ENCODE results near the gene SHLD1. TPM values are rescaled to one million over a fixed set of nuclear protein-coding genes. Genes with fewer than 3 reads are reported as not detected.

Gene SHLD1
- total RNA-seq, 1 experiment from 2014 or later: 10.1 TPM

GRCh38 chr20:5910186-5910585, 160.0 kb downstream of the SHLD1 start:
- DNase-seq (ENCODE audit: low read depth): no peak
- in situ Hi-C loops (cut with HindIII; ENCODE audit: low pct_unique_long_range_greater_than_20kb, low sequenced_read_pairs): no loop called here

- no peak for DNase-seq (ENCODE audit: low read depth)
- in situ Hi-C loops (cut with HindIII; ENCODE audit: low pct_unique_long_range_greater_than_20kb, low sequenced_read_pairs): no loop called here
These were observed 163.0 kb downstream of the SHLD1 start for GRCh38 chr20:5913166-5913565.

Other genes starting within 250 kb of the SHLD1 start
- 1.5 and 3.5 TPM in 2 replicates for gene GPCPD1, start 139.4 kb upstream of the SHLD1 start, total RNA-seq (2014; rRNA removed; shearing (Covaris generic); ENCODE audit: low replicate concordance)
- not detected in 2 replicates for gene CHGB, start 161.1 kb downstream of the SHLD1 start, total RNA-seq (2014; rRNA removed; shearing (Covaris generic); ENCODE audit: low replicate concordance)
- 19.7 and 23.4 TPM in 2 replicates for gene TRMT6, start 200.1 kb downstream of the SHLD1 start, total RNA-seq (2014; rRNA removed; shearing (Covaris generic); ENCODE audit: low replicate concordance)
- gene MCM8, start 200.3 kb downstream of the SHLD1 start, total RNA-seq (2014; rRNA removed; shearing (Covaris generic); ENCODE audit: low replicate concordance): 18.4 and 25.9 TPM in 2 replicates